ENCODE data around the gene HCRT.

The HCRT gene

DNA sequence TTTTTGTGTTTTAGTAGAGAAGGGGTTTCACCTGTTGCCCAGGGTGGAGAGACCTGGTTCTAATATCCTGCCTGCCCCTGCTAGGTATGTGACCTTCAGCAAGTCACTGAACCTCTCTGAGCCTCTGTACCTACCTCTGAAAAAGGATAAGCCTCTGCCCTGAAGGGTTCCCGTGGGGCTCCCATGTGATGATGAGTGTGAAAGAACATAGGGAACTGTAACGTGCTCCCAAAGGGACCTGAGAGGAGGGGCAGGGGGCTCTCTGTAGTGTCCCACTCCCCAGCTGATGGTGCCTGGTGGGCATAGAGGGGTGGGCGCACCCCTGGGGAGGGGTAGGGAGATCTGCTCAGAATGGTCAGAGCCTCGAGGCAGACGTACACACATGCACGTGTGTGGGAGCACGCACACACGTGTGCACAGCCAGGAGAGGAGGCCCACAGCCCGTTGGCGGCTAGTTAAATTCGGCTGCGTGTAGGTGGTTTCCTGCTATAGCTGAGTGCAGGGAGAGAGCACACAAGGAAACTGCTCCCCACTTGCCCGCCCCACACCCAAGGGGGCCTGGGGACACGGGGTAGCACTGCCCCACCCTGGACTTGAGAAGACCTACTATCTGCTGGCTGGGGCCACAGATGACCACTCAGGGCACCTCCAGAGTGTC, 11.0 kb downstream of the HCRT start:
- TF ChIP-seq GATA3 (IDR thresholded peaks at IDR 0.05; ENCODE audit: low read depth, low read length) (no peak), GATA2 (IDR thresholded peaks at IDR 0.05; ENCODE audit: low read depth, low read length) (no peak)

DNA sequence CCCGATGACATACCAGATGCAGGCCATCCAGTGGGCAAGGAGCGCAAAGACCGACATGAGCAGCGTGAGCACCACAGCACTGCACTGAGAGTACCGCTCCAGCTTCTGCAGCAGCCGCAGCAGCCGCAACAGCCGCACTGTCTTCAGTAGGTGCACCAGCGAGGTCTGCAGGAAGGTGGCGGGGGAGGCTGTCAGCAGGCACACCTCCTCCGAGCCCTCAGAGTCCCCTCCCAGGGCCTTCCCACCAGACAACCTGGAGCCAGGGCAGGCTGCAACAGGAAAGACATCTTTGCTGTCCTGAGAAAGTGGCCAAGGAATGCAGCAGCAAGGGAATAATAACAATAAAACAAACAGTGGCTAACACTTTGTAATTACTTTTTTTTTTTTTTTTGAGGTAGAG, 13.4 kb downstream of the HCRT start:
- TF ChIP-seq GATA2 (IDR thresholded peaks at IDR 0.05; ENCODE audit: low read depth, low read length) (no peak), GATA3 (IDR thresholded peaks at IDR 0.05; ENCODE audit: low read depth, low read length) (no peak)

DNA sequence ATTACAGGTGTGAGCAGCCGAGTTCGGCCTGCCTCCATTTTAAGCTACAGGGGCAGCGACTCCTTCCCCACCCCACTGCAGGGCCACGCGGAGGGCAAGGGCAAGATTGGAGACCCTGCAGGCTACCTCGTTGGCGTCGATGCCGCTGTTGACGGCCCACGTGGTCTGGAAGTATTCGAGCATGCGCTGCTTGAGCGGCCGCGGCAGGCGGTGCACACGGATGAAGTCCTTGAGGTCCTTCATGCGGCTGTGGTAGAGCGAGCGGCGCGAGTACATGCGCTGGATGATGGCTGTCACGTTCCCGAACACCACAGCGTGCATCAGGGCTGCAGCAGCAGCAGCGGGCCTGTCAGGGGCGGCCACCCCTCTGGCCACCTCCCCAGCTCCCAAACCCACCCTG, 15.9 kb downstream of the HCRT start:
- TF ChIP-seq GATA3 (IDR thresholded peaks at IDR 0.05; ENCODE audit: low read depth, low read length) (no peak), GATA2 (IDR thresholded peaks at IDR 0.05; ENCODE audit: low read depth, low read length) (no peak)

DNA sequence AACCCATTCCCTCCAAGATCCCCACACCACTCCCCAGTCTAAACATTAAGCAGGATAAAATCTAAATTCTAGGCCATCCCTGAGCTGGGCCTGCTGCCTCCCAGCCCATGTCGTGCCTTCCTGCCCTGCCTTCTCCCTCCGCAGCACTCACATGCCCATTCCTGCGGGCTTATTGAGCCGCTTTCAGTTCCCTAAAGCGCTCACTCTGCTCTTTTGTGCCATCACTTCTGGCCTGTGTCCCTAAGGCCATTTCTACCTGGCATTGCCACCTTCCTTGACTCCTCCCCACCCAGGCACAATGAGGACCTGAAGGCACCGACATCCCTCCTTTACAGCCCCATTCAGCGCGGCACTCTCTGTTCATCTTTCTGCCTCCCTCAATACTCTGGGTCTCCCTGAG, 17.4 kb downstream of the HCRT start:
- no peak for TF ChIP-seq GATA3 (IDR thresholded peaks at IDR 0.05; ENCODE audit: low read depth, low read length)
- no peak for TF ChIP-seq GATA2 (IDR thresholded peaks at IDR 0.05; ENCODE audit: low read depth, low read length)

DNA sequence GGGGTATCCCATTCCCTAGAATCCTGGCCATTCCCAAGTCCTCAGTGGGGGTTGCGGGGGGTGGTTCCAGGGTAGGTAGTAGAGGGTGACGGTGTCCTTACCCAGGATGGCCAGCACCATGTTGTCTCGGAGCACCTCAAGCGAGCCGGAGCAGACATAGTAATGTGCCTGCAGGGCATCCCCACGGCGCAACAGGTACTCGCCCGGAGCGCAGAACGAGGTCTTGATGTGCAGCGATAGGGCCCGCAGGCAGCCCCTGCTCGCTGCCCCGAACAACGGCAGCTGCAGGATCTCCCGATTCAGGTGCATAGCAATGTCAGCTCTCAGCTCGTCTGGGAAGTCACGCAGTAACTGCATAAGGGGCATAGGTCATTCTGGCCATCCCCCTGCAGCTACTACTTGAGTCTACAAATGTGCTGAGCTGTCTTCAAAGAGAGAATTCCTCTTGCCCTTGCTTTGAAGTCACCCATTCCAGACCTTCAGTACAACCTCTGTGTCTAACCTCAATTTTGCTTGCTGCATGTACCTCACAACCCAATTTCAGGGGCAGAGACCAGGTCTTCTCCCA, 19.0 kb downstream of the HCRT start:
- no peak for TF ChIP-seq GATA3 (IDR thresholded peaks at IDR 0.05; ENCODE audit: low read depth, low read length)
- no peak for TF ChIP-seq GATA2 (IDR thresholded peaks at IDR 0.05; ENCODE audit: low read depth, low read length)

DNA sequence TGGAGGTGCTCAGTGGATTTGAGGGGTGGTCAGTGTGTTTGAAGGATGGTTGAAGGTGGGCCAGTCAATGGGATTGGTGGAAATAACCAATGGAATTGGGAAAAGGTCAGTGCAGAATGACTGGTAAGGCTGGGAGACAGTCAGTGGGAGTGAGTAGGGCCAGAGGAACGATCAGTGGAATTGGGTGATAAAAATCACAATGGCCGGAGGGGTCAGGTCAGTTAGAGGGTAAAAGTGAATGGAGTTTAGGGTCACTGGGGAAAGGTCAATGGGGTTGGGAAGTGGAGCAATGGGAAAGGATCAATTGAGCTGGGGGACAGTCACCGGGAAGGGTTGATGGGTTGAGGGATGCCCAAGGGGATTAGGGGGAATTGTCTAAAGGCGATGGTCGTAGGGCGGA, 19.5 kb downstream of the HCRT start:
- TF ChIP-seq GATA2 (IDR thresholded peaks at IDR 0.05; ENCODE audit: low read depth, low read length) (no peak), GATA3 (IDR thresholded peaks at IDR 0.05; ENCODE audit: low read depth, low read length) (no peak)

DNA sequence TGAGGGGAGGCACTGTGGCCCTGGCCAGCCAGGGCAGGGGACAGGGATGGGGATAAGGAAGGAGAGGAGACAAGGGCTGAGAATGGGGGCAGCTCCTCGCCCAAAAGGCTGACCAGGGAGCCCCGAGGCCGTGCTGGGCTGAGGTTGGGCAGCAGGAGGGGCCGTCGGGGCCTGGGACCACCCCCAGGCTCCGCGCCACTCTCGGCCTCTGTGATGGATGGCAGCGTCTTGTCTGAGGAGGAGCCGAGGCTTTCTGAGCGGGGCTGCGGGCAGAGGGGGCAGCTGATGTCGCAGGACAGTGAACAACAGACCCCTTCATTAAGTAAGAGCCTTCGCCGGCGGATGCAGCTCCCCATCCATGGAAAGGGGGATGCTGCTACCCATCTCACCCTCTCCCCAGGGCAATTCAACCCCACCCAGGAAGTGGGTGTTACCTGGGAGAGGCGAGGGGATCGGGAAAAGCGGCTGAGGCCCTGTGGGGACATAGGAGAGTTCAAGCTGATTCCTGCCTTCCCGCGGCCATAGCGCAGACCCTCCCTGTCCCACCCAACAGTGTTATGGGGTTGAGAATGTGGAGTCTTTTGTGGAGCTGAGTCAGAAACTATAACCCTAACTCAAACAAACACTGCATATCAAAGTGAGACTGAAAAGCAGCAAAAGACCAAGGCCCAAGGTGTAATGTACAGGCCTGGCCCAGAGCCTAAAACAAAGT, 21.4 kb downstream of the HCRT start:
- TF ChIP-seq GATA2 (IDR thresholded peaks at IDR 0.05; ENCODE audit: low read depth, low read length) (no peak), GATA3 (IDR thresholded peaks at IDR 0.05; ENCODE audit: low read depth, low read length) (no peak)

DNA sequence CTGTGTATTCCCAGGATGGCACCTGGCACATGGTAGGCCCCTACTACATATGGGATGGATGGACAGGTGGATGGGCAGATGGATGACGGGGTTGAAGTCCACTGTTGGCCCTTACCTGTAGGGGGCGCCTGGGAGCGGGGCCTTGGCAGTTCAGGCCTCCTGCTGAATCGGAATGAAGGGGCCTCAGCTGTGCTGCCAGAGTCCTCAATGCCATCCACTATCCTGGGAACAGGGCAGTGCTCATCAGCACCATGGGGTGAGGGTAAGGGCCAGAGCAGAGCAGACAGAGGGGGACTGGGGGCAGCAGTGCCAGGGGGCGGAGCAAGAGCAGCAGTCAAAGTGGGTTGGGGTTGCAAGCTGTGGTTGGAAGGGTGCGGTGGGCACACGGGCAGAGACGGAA, 22.1 kb downstream of the HCRT start:
- no peak for TF ChIP-seq GATA2 (IDR thresholded peaks at IDR 0.05; ENCODE audit: low read depth, low read length)
- TF ChIP-seq GATA3 (IDR thresholded peaks at IDR 0.05; ENCODE audit: low read depth, low read length): no peak

DNA sequence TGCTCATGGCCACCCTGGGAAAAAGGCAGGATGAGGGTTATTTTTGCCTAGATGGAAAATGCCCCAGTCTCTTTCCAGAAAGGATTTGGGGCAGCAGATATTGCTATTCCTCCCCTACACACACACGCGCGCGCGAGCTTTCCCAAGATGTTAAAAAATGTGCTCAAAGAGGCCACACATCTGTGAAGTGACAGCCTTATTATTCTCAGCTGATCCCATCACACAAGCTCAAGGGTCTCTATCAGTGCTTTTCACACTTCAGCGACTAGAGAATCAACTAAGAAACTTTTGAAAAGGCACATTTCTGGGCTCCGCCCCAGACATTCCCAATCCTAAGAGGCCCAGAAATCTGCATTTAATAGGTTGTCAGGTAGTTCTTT, 24.7 kb downstream of the HCRT start:
- TF ChIP-seq GATA2 (IDR thresholded peaks at IDR 0.05; ENCODE audit: low read depth, low read length) (no peak), GATA3 (IDR thresholded peaks at IDR 0.05; ENCODE audit: low read depth, low read length) (no peak)

DNA sequence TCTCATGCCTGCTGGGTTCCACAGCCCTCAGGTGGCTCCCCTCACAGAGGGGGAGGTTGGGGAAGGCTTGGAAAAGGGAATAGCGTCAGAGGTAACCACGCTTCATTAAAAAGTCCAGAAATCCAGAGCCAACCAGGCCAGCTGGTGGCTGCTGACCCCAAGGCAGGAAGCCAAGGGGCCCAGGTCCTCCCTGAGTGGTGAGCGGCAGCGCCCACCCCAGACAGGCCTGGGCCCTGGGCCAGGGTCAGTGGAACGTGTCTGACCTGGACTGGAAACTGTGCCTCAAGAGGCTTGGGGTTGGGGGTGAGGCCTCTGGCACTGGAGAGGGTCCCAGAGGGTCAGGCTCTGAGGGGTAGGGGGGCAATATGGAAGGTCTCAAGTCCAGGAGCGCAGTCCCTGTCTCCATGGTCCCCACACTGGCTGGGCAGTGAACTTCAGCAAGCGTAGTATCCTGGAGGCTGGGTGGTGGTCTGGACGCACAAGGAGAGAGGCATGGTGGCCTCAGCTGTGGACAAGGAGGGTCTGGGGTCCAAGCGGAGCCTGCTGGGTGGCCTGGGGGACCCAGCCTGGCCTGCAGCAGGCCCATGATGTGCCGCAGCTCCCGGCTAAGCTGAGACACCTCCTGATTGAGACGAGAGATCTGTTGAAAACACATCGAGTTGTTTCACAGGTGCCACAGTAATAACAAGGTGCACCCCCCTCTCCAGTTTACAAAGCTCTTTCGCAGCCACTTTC, 25.3 kb downstream of the HCRT start:
- no peak for TF ChIP-seq GATA3 (IDR thresholded peaks at IDR 0.05; ENCODE audit: low read depth, low read length)
- no peak for TF ChIP-seq GATA2 (IDR thresholded peaks at IDR 0.05; ENCODE audit: low read depth, low read length)

DNA sequence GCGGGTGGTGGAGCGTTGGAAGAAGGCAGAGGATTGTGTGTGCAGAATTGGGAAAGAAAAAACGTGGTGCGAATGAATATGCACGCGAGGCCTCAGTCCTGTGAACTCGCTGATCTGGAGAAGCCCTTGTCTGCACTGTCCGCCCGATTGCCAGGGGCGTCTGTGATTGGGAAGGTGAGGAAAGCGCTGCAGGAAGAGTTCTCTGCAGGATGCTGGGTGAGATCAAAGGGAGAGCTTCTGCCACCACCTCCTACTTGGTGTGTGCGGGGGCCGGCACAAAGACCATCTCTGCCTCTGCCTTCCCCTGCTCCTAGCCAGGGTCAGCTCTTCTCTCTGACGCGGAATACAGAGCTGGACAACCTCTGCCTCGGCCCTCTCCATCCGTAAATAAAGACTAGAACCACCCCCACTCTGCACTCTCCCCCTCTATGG, 29.6 kb downstream of the HCRT start:
- TF ChIP-seq GATA3 (IDR thresholded peaks at IDR 0.05; ENCODE audit: low read depth, low read length) (no peak), GATA2 (IDR thresholded peaks at IDR 0.05; ENCODE audit: low read depth, low read length) (no peak)

DNA sequence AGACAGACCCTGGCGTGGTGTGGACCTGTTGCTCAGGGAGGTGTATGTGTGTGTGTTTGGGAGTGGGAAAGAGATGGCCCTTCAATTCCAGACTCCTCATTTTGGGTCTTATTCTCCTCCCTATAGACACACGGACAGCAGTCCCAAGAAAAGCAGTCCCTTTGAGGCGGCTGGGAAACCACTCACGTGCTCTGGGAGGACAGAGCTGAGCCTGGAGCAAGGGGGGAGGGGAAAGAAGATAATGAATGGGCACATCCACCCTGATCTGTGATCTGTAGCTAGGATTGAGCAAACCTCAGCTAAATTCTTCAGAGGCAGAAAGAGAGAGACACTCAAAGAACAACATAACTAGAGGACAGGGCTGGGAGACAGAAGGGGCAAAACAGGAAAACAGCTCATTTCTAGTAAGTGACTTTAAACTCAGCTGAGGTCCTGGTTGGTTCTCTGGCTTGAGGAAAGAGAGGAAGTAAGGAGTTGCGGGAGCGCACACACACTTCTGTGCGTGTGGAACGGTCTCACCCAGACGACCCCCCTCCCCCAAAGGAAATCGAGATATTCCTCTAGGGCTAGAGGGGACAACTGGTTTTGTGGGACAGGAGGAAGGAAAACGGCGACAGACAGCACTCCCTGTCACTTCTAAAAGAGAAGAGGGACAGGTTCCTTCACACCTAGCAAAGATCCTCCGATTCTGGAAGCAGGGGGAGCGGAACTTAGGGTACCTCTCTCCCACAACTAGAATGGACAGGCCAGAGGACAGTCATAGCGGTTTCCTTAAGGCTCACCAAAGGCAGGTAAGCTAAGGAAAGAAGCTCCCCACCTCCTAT, 31.1 kb downstream of the HCRT start:
- TF ChIP-seq GATA2 (IDR thresholded peaks at IDR 0.05; ENCODE audit: low read depth, low read length) (no peak), GATA3 (IDR thresholded peaks at IDR 0.05; ENCODE audit: low read depth, low read length) (no peak)

DNA sequence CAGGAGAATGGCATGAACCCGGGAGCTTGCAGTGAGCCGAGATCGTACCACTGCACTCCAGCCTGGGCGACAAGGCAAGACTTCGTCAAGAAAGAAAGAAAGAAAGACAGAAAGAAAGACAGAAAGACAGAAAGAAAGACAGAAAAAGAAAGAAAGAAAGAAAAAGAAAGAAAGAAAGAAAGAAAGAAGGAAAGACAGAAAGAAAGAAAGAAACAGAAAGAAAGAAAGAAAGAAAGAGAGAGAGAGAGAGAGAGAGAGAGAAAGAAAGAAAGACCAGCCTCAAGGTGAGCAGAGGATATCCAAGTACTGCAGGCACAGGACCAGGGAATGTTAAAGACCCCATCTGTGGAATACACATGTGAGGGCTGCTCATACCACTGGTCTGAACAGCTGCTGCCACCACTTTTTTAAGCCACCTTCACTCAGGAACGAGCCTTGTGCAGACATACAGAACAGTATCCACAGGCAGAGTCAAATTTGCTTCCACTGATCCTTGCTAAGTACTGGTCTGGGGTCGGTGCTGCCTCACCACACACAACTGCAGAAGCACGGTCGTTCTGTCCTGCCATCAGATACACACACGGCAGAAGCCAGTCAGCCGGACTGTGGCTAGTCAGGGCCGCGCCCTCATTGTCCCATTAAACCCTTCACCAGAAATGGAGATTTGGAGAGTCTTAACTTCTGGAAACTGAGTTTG, 38.2 kb downstream of the HCRT start:
- TF ChIP-seq GATA2 (IDR thresholded peaks at IDR 0.05; ENCODE audit: low read depth, low read length): no peak
- no peak for TF ChIP-seq GATA3 (IDR thresholded peaks at IDR 0.05; ENCODE audit: low read depth, low read length)
